ENCODE results near the gene MAST2. TPM values are rescaled to one million over a fixed set of nuclear protein-coding genes. Genes with fewer than 3 reads are reported as not detected.

Gene MAST2
- total RNA-seq, 1 experiment from 2014 or later, result 37.2 TPM

DNA sequence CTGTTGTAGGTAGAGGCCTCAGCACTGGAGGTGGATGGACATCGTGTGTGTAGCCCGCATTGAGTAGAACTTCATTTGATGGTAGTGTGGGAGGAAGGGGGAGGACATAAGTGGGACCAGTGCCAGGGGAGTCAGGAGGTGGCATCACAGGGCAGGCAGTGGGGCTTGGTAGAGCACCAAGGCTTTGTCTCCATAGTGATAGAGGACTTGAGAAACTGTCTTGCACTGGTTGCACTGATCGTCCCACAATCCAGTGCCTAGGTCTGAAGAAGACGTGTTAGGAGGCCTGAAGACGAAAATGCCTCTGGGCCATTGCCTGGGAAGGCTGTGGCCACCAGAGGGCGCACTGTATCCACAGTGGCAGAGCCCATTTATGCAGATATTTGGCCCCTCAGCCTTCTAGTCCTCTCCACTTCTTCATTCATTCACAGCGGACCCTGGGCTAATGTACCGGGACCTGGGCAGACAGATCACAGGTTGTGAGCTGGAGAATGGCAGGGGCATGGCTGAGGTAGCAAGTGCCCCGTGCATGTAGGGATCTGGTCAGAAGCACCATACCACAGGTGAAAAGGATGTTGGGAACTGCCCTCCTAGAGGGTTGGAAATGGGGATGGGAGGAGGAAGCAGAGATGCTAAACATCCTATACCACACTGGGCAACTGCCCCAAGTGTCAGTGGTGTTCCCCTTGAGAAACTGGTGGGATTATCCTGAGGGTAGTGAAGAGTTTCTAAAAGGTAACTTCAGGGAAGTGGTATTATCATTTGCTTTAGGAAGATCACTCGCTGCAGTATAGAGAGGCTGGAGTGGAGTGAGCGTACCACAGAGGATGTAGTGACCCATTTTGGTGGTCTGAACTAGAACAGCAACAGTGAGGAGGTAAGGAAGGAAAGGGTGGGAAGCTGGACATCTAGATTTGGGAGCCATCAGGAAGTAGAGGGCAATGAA, 233.8 kb downstream of the MAST2 start (continued):
- TF ChIP-seq, protein P1, sequence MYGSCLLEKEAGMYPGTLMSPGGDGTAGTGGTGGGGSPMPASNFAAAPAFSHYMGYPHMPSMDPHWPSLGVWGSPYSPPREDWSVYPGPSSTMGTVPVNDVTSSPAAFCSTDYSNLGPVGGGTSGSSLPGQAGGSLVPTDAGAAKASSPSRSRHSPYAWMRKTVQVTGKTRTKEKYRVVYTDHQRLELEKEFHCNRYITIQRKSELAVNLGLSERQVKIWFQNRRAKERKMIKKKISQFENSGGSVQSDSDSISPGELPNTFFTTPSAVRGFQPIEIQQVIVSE (CRISPR knock-in tag; IDR thresholded peaks at IDR 0.05; ENCODE audit: borderline replicate concordance), result no peak
- TF ChIP-seq CREM (CRISPR knock-in tag; IDR thresholded peaks at IDR 0.05), result peak; percentile 39; the same call in 1 of the 2 replicates
- TF ChIP-seq ZNF317 (CRISPR knock-in tag; IDR thresholded peaks at IDR 0.05; ENCODE audit: borderline replicate concordance, low read depth), result no peak
- no peak for TF ChIP-seq ZNF121 (CRISPR knock-in tag; IDR thresholded peaks at IDR 0.05)
- TF ChIP-seq, protein P2, sequence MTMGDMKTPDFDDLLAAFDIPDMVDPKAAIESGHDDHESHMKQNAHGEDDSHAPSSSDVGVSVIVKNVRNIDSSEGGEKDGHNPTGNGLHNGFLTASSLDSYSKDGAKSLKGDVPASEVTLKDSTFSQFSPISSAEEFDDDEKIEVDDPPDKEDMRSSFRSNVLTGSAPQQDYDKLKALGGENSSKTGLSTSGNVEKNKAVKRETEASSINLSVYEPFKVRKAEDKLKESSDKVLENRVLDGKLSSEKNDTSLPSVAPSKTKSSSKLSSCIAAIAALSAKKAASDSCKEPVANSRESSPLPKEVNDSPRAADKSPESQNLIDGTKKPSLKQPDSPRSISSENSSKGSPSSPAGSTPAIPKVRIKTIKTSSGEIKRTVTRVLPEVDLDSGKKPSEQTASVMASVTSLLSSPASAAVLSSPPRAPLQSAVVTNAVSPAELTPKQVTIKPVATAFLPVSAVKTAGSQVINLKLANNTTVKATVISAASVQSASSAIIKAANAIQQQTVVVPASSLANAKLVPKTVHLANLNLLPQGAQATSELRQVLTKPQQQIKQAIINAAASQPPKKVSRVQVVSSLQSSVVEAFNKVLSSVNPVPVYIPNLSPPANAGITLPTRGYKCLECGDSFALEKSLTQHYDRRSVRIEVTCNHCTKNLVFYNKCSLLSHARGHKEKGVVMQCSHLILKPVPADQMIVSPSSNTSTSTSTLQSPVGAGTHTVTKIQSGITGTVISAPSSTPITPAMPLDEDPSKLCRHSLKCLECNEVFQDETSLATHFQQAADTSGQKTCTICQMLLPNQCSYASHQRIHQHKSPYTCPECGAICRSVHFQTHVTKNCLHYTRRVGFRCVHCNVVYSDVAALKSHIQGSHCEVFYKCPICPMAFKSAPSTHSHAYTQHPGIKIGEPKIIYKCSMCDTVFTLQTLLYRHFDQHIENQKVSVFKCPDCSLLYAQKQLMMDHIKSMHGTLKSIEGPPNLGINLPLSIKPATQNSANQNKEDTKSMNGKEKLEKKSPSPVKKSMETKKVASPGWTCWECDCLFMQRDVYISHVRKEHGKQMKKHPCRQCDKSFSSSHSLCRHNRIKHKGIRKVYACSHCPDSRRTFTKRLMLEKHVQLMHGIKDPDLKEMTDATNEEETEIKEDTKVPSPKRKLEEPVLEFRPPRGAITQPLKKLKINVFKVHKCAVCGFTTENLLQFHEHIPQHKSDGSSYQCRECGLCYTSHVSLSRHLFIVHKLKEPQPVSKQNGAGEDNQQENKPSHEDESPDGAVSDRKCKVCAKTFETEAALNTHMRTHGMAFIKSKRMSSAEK (CRISPR knock-in tag; IDR thresholded peaks at IDR 0.05; ENCODE audit: borderline replicate concordance), result no peak
- TF ChIP-seq ZNF416 (CRISPR knock-in tag; IDR thresholded peaks at IDR 0.05), result no peak
- TF ChIP-seq, protein P3, sequence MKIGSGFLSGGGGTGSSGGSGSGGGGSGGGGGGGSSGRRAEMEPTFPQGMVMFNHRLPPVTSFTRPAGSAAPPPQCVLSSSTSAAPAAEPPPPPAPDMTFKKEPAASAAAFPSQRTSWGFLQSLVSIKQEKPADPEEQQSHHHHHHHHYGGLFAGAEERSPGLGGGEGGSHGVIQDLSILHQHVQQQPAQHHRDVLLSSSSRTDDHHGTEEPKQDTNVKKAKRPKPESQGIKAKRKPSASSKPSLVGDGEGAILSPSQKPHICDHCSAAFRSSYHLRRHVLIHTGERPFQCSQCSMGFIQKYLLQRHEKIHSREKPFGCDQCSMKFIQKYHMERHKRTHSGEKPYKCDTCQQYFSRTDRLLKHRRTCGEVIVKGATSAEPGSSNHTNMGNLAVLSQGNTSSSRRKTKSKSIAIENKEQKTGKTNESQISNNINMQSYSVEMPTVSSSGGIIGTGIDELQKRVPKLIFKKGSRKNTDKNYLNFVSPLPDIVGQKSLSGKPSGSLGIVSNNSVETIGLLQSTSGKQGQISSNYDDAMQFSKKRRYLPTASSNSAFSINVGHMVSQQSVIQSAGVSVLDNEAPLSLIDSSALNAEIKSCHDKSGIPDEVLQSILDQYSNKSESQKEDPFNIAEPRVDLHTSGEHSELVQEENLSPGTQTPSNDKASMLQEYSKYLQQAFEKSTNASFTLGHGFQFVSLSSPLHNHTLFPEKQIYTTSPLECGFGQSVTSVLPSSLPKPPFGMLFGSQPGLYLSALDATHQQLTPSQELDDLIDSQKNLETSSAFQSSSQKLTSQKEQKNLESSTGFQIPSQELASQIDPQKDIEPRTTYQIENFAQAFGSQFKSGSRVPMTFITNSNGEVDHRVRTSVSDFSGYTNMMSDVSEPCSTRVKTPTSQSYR (CRISPR knock-in tag; IDR thresholded peaks at IDR 0.05), result no peak
- TF ChIP-seq NFATC4 (CRISPR knock-in tag; IDR thresholded peaks at IDR 0.05), result no peak
- TF ChIP-seq, protein P4, sequence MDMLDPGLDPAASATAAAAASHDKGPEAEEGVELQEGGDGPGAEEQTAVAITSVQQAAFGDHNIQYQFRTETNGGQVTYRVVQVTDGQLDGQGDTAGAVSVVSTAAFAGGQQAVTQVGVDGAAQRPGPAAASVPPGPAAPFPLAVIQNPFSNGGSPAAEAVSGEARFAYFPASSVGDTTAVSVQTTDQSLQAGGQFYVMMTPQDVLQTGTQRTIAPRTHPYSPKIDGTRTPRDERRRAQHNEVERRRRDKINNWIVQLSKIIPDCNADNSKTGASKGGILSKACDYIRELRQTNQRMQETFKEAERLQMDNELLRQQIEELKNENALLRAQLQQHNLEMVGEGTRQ (CRISPR knock-in tag; IDR thresholded peaks at IDR 0.05), result no peak
- TF ChIP-seq, protein P5, sequence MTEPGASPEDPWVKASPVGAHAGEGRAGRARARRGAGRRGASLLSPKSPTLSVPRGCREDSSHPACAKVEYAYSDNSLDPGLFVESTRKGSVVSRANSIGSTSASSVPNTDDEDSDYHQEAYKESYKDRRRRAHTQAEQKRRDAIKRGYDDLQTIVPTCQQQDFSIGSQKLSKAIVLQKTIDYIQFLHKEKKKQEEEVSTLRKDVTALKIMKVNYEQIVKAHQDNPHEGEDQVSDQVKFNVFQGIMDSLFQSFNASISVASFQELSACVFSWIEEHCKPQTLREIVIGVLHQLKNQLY (CRISPR knock-in tag; IDR thresholded peaks at IDR 0.05), result no peak
- no peak for TF ChIP-seq NR3C1 (CRISPR knock-in tag; conservative IDR thresholded peaks at IDR 0.05; ENCODE audit: low read depth)
- TF ChIP-seq, protein P6, sequence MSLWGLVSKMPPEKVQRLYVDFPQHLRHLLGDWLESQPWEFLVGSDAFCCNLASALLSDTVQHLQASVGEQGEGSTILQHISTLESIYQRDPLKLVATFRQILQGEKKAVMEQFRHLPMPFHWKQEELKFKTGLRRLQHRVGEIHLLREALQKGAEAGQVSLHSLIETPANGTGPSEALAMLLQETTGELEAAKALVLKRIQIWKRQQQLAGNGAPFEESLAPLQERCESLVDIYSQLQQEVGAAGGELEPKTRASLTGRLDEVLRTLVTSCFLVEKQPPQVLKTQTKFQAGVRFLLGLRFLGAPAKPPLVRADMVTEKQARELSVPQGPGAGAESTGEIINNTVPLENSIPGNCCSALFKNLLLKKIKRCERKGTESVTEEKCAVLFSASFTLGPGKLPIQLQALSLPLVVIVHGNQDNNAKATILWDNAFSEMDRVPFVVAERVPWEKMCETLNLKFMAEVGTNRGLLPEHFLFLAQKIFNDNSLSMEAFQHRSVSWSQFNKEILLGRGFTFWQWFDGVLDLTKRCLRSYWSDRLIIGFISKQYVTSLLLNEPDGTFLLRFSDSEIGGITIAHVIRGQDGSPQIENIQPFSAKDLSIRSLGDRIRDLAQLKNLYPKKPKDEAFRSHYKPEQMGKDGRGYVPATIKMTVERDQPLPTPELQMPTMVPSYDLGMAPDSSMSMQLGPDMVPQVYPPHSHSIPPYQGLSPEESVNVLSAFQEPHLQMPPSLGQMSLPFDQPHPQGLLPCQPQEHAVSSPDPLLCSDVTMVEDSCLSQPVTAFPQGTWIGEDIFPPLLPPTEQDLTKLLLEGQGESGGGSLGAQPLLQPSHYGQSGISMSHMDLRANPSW (CRISPR knock-in tag; conservative IDR thresholded peaks at IDR 0.05; ENCODE audit: low read depth), result no peak
- TF ChIP-seq, protein P7, sequence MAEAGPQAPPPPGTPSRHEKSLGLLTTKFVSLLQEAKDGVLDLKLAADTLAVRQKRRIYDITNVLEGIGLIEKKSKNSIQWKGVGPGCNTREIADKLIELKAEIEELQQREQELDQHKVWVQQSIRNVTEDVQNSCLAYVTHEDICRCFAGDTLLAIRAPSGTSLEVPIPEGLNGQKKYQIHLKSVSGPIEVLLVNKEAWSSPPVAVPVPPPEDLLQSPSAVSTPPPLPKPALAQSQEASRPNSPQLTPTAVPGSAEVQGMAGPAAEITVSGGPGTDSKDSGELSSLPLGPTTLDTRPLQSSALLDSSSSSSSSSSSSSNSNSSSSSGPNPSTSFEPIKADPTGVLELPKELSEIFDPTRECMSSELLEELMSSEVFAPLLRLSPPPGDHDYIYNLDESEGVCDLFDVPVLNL (CRISPR knock-in tag; IDR thresholded peaks at IDR 0.05; ENCODE audit: borderline replicate concordance, low read depth), result no peak
- TF ChIP-seq, protein P8, sequence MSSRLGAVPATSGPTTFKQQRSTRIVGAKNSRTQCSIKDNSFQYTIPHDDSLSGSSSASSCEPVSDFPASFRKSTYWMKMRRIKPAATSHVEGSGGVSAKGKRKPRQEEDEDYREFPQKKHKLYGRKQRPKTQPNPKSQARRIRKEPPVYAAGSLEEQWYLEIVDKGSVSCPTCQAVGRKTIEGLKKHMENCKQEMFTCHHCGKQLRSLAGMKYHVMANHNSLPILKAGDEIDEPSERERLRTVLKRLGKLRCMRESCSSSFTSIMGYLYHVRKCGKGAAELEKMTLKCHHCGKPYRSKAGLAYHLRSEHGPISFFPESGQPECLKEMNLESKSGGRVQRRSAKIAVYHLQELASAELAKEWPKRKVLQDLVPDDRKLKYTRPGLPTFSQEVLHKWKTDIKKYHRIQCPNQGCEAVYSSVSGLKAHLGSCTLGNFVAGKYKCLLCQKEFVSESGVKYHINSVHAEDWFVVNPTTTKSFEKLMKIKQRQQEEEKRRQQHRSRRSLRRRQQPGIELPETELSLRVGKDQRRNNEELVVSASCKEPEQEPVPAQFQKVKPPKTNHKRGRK (CRISPR knock-in tag; IDR thresholded peaks at IDR 0.05; ENCODE audit: borderline replicate concordance), result no peak
- TF ChIP-seq, protein P9, sequence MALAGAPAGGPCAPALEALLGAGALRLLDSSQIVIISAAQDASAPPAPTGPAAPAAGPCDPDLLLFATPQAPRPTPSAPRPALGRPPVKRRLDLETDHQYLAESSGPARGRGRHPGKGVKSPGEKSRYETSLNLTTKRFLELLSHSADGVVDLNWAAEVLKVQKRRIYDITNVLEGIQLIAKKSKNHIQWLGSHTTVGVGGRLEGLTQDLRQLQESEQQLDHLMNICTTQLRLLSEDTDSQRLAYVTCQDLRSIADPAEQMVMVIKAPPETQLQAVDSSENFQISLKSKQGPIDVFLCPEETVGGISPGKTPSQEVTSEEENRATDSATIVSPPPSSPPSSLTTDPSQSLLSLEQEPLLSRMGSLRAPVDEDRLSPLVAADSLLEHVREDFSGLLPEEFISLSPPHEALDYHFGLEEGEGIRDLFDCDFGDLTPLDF (CRISPR knock-in tag; IDR thresholded peaks at IDR 0.05), result no peak
- 0 out of 2 replicates have a peak, but pooled peaks have one; percentile 18 for TF ChIP-seq SP1 (CRISPR knock-in tag; conservative IDR thresholded peaks at IDR 0.05)
- no peak for TF ChIP-seq CBFB (CRISPR knock-in tag; IDR thresholded peaks at IDR 0.05; ENCODE audit: low read depth)
